HG03039 (cell line): ENCODE results near the gene DNAAF5.

ENCODE experiments used
- ATAC-seq: cut with Tn5 transposase; IDR thresholded peaks from one replicate; pipeline ENCODE4 v1.9.1; 2021; ENCODE audit warnings: mild to moderate bottlenecking, moderate library complexity; ENCODE audit not compliant: unreplicated experiment

Gene DNAAF5

GRCh38 chr7:706721-707120 lies 19.8 kb upstream of the DNAAF5 start:
- ATAC-seq: no peak

GRCh38 chr7:707296-708000 lies 19.1 kb upstream of the DNAAF5 start:
- no peak for ATAC-seq

GRCh38 chr7:710161-710560 lies 16.3 kb upstream of the DNAAF5 start:
- no peak for ATAC-seq

- no peak for ATAC-seq
Measured at GRCh38 chr7:711093-711921, 15.2 kb upstream of the DNAAF5 start.

- no peak for ATAC-seq
Measured at GRCh38 chr7:711922-712380, 14.5 kb upstream of the DNAAF5 start.

GRCh38 chr7:712381-713138 lies 13.9 kb upstream of the DNAAF5 start:
- no peak for ATAC-seq

- ATAC-seq: no peak
Measured at GRCh38 chr7:713139-713457, 13.4 kb upstream of the DNAAF5 start.

GRCh38 chr7:713488-714230 lies 12.8 kb upstream of the DNAAF5 start:
- no peak for ATAC-seq

- no peak for ATAC-seq
Measured at GRCh38 chr7:714251-714671, 12.2 kb upstream of the DNAAF5 start.

- no peak for ATAC-seq
Measured at GRCh38 chr7:716222-716621, 10.3 kb upstream of the DNAAF5 start.

- no peak for ATAC-seq
Measured at GRCh38 chr7:716636-717035, 9.9 kb upstream of the DNAAF5 start.

- ATAC-seq: no peak
Measured at GRCh38 chr7:721619-722248, 4.8 kb upstream of the DNAAF5 start.

GRCh38 chr7:723541-723940 lies 3.0 kb upstream of the DNAAF5 start:
- no peak for ATAC-seq

GRCh38 chr7:724298-724697 lies 2.2 kb upstream of the DNAAF5 start:
- no peak for ATAC-seq

- ATAC-seq: no peak
Measured at GRCh38 chr7:725223-726005, 1.1 kb upstream of the DNAAF5 start.

GRCh38 chr7:726854-727103 lies 280 bp downstream of the DNAAF5 start:
- no peak for ATAC-seq

GRCh38 chr7:727104-727805 lies 756 bp downstream of the DNAAF5 start, which contains the start of gene PRKAR1B:
TSS of gene PRKAR1B (minus strand) at chr7:727281. CDS start at chr7:711505, 15,776 bp downstream.
- ATAC-seq: peak; percentile 50

- ATAC-seq: no peak
Measured at GRCh38 chr7:727806-728460, 1.4 kb downstream of the DNAAF5 start.

- ATAC-seq: no peak
Measured at GRCh38 chr7:728602-729001, 2.1 kb downstream of the DNAAF5 start.
